ENCODE measurements around the gene RPL5.

Gene RPL5

DNA sequence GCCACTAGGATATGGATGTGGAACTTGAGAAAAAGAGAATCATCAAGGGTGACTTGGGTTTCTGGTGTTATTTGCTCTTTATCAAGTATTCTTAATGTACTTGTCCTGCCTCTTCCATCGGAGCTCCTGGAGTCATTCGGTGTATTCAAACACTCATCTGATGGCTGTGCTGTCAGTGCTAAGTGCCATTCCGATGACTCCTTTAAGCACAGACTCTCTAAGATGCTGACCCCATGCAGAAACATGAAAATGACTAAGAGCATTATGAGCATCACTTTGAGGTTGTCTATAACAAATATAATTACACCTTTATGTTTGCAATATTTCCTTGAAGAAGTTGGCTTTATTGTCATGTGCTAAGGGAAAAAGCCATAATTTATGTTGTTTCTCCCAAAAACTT, 11.3 kb upstream of the RPL5 start:
- DNase-seq: no peak

DNA sequence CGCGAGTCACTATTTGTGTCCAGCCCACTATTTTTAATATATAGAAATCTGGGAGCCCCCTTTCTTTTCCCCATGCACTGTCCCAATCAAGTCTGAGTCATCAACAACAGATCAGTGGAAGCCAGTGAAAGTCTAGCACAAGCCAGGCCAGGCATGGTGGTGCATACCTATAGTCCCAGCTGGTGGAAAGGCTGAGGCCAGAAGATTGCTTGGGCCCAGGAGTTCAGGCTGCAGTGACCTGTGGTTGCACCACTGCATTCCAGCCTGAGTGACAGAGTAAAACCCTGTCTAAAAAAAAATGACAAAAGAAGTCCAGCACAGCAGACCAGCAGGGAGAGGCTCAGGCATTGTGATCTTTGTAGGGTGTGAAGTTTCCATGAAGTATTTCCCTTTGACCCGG, 9.0 kb upstream of the RPL5 start:
- no peak for DNase-seq

DNA sequence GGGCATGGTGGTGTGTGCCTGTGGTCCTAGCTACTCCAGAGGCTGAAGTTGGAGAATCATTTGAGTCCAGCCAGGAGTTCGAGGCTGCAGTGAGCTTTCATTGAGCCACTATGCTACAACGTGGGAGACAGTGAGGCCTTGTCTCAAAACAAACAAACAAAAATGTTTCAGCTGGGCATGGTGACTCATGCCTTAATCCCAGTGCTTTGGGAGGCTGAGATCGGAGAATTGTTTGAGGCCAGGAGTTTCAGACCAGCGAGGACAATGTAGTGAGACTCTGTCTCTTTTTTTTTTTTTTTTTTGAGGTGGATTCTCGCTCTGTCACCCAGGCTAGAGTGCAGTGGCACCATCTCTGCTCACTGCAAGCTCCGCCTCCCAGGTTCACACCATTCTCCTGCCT, 5.0 kb upstream of the RPL5 start:
- no peak for DNase-seq

DNA sequence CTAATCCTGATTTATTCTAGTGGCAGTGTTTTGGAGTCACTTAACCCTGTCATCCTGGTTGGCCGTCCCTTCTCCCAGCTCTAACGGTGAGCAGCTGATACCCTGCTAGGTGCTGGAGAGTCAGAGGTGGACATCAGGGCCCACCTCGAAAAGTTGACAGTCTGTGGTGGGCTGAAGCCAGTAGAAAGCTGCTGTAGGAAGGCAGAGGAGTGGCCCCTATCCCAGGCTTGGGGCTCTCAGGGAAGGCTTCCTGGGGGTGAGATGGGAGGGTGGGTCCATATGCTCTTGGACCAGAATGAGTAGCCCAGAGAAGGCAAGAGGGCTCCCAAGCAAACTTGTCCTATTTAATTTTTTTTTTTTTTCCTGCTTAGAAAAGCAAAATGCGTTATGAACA, 475 bp upstream of the RPL5 start:
- no peak for DNase-seq

DNA sequence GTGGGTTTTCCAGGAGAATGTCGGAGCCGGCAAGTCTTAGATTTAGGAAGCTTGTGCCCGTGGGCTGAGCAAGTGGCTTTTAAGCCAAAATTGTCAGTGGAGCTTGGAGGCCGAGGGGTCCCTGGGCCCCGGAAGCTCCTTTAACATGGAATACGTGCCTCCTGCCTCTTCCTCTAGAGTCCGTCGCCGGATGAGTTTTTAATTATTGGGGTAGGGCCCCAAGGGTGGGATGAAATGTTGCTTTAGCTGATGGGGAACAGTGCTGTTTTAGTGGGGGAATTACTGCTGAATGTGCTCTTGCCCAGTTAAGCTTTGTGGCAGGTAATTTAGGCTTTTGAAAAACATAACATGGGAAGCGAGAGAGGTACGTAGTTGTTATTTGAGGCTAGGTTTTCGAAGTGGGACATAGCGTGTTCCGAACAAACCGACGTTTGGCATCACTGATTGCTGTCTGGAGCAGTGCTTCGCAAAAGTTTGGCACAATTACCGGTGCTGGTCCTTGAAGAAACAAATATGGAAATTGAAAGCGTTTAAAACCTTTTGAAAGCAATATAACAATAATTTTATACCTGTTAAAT, 786 bp downstream of the RPL5 start:
- no peak for DNase-seq

DNA sequence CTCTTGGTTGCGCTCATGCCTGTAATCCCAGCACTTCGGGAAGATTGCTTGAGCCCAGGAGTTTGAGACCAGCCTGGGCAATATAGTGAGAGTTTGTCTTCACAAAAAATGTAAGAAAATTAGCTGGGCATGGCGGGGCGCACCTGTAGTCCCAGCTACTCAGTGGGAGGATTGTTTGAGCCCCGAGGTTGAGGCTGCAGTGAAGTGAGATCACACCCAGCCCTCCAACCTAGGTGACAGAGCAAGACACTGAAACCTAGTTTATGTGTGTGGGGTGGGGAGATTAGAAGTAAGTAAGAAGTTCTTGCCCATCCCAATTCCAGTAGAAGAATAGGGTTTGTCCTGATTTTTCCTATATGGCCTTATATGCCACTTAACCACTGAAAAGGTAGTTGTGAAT, 2.0 kb downstream of the RPL5 start:
- DNase-seq: no peak

DNA sequence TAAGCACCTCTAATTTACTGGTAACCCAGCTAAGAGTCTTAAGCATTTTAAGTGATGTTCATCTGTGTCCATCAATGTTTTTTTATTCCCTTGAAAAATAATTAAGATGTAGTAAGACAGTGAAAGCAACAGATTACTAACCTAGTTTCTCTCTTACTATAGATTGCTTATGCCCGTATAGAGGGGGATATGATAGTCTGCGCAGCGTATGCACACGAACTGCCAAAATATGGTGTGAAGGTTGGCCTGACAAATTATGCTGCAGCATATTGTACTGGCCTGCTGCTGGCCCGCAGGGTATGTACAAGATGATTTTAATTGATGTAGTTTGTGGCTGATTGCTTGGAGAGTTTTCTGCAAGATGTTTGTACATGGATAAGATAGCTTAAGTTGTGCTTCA, 2.8 kb downstream of the RPL5 start:
- DNase-seq: no peak

DNA sequence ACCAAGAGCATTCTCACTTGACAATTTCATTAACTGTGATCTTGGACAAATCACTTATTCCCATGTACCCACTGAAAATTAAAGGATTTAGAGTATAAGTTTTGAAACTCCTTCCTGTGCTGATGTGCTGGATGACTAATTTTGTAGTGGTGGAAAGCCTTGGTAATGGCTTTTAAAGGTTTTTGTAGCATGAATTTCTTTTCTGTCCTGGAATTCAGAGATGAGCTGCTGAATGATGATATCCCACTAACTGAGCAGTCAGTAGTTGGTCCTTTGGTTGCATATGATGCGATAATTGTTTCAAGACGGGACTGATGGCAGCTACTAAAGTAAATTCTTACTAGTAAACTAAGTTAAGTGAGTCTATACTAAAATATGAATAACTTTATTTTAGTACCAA, 5.2 kb downstream of the RPL5 start:
- DNase-seq: no peak

DNA sequence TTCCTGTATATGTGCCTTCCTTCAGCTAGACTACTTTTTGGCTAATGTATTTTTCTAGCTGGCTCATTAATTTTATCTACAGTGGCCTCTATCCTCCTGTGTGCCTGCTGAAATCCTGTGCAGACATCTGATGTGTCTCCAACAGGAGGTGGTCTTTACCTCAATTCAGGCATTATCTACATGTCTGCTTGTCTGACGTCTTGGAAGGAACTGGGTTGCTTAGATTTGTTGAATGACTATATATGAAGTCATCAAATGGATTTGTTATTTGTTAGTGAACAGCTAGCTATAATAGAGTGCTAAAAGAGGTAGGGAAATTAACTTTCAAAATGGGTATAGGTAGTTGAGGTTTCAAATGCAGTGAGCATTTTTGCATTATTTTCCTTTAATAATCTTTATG, 6.7 kb downstream of the RPL5 start:
- DNase-seq: no peak

DNA sequence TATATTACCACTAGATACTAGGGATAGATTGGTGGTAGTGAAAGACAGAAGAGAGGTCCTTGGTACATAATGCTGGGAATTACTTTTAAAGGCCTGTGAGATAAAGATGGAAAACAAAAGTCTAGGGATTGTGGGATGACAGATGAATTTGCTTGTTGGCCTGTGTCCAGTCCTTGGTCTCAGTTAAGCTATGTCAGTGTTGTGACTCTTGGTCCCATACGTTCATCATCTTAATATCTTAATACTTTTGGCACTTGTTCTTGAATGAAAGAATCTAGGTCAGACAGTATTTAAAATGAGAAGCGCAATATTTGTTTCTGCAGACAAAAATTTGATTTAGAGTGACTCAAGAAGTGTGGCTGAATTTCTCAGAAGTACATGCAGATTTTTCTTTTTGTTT, 7.6 kb downstream of the RPL5 start:
- DNase-seq: no peak

DNA sequence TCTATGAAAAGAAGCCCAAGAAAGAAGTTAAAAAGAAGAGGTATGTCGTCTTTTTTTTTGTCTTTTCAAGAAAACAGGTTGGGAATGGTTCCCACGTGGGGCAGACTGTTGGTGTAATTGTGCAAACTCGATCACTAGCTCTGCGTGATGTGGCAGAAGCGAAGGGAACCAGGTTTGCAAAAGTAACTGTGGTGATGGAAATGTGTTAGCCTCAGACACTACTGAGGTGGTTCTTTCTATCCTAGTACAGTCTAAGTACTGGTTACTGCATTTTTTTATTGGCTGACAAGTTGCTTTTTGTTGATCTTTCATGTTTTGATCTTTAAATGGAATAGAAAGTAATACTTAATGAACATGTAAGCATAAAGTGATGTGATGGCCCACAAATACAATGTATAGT, 8.8 kb downstream of the RPL5 start:
- no peak for DNase-seq

DNA sequence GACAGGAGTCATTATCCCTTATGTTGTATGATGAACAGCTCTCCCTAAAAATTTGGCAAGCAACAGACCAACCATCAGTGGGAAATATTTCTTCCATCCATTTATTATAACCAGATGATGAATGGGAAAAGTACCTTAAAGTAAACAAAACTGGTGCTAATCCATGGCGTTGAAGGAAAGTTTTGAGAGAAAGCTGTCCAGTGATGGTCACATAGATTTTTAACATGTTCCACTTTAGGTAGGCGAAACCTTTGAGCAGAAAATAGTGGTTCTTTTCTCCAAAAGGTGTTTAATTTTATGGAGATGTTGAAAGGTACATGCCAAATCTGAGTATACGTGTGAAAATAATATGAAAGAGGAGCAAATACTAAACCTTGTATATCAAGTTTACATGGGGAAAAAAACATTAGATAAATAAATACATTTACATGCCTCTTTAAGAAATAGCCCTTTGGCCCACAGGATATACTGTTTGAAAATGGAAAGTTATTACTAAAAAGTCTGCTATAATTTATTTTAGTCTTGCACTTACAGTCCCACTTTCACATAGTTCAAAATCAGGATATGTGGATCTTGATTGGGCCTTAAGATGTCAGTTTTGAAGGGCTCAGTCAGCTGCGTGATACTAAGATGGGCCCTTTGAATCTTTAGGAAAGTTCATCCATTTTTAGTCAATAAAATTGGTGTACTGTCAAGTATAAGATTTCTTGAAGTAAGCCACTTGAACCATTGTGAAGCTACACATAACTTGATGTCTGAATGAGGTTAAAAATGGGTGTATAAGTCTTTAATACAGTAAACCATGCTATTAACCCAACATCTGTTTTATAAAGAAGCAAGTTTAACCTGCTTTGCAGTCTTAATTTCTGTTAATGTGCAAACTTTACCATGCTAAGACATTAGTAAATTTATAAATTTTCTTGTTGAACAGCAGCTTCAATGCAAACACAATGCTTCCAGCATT, 10.5 kb downstream of the RPL5 start:
- DNase-seq: no peak

DNA sequence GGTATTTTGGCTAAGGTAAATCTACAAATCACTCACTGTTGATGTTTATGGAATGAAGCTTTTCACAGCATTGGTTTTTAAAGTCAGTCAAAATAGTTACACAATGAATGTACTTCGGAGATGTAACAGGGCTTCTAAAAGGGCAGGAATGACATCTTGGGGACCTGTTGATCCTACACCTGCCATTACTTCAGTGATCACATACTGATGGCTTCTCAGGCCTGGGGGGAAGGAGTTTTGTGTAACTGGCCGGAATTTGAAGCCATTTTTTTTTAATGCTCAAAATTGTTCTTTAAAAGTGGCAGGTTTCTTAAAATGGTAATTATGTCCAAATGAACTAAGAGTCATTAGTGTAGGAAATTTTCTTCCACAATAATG, 11.2 kb downstream of the RPL5 start:
- no peak for DNase-seq

DNA sequence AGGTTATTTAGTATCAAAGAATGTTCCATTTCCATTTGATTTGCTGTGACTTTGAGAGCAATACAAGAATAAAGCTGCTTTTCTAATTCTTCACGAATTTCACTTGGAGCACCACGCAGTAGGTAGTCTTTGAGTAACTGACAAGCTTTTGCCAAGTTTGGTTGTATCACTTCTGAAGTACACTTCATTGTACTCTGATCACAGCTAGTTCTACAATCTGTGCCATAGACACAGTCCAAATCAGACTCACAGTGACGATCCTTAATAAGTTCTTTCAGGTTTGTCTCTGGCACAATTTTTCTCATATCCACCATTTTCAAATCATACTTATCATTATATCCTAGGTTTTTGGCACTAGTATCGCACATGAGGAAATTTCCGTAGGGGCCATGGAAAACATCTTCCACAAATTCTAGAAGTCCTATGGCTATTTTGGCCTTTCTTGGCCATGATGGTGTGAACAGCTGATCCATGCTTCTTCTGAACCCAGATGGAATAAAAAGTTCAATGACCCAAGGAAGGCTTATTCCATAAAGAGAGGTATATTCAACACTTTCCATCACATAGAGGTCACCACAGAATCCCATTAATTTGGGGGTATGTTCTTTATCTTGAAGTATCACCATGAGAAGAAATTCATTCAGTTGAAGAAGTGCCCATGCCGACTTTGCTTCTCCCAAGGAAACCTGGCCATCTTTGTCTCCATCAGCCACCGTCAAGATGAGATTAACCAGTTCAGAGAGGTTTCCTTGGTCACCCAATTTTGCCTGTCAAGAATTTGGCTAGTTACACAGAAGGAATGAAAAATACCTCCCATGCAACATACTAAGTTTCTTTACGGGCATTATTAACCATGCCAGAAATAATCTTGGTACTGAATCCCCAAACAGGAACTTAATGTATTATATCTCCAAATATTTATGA, 11.9 kb downstream of the RPL5 start:
- no peak for DNase-seq

DNA sequence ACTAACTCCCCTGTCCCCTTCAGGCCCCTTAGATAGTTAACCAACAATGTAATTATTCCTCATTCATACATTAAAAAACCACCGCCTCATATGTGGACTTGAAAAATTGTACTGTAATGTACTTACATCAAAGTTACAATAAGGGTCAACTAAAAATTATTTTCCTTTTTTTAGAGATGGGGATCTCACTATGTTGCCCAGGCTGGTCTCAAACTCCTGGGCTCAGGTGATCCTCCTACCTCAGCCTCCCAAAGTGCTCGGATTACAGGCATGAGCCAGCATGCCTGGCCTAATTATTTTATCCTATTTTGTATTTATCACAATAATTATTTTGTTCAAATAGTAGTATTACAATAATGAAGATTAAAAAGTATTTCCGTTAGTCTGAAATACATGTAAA, 12.6 kb downstream of the RPL5 start:
- DNase-seq: no peak

DNA sequence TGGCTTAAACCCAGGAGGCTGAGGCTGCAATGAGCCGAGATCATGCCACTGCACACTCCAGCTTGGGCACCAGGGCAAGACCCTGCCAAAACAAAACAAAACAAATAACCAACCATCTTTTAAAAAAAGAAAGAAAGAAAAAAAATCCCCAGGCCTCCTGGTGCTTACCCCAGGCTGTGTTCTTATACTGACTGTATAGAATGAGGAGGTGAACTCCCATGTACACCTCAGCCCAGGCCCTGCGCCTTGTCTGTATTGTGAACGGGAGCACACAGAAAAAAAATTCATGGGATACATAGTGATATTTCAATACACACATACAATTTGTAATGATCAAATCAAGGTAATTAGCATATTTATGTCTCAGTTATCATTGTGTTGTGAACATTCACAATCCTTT, 14.1 kb downstream of the RPL5 start:
- no peak for DNase-seq

DNA sequence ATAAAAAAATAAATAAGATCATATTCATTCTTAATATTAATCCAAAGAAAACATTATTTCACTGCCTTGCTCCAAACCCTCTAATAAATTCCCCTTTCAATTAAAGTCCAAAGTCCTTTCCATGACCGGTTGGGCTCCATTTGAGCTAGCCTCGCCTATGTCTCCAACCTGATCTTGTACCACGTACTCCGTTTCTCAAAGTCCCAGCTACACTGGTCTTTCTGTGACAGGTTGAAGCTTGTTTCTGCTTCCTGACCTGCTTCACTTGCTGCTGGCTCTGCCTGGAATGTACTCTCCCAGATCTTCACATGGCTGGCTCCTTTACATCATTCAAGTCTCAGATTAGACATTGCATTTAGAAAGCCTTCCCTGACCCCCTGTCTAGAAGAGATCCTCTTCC, 16.4 kb downstream of the RPL5 start:
- no peak for DNase-seq

DNA sequence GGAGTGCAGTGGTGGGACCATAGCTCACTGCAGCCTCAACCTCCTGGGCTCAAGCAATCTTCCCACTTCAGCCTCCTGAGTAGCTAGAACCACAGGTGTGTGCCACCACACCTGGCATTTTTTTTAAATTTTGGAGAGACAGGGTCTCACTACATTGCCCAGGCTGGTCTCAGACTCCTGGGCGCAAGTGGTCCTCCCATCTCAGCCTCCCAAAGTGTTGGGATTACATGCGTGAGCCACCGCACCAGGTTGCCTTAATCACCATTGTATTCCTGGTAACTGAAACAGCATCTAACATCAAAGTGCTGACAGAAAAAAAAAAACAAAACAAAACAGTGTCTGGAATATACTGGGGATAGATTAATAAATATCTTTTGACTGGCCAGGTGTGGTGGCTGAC, 18.2 kb downstream of the RPL5 start:
- DNase-seq: no peak

DNA sequence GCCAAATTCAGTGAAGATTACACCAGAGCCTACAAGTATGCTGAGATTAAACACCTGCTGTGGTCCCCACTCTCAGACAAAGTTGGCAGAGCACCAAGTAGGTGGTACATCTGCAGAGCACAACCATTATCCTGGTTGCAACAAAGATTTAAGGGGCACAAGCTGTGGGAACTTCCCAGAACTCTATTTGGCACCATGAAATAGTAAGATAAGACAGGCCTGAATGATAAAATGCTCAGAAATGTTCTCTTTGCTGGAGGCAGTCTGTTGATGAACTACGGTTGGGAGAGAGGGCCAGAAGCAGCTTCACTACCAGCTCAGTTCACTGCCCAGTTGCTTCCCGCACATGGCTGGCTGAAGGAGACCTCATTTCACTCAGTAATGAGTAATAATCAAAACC, 19.9 kb downstream of the RPL5 start:
- DNase-seq: no peak

DNA sequence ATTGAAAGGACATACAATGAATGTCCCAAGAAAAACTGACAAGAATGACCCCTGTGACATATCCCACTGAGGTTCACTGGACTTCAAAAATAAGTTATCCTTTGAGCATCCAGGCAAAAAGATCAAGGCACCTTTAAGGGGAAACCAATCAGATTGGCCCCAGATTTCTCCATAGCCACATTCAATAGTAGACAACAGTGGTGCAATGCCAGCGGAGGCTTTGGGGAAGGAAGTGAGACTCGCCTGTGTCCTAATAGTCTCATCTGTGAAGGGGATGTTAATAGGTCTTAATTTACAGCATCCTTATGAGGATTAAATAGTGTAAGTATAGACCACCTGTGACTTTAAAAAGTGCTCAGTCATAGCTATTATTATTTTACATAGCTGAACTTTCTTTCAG, 21.5 kb downstream of the RPL5 start:
- DNase-seq: no peak

DNA sequence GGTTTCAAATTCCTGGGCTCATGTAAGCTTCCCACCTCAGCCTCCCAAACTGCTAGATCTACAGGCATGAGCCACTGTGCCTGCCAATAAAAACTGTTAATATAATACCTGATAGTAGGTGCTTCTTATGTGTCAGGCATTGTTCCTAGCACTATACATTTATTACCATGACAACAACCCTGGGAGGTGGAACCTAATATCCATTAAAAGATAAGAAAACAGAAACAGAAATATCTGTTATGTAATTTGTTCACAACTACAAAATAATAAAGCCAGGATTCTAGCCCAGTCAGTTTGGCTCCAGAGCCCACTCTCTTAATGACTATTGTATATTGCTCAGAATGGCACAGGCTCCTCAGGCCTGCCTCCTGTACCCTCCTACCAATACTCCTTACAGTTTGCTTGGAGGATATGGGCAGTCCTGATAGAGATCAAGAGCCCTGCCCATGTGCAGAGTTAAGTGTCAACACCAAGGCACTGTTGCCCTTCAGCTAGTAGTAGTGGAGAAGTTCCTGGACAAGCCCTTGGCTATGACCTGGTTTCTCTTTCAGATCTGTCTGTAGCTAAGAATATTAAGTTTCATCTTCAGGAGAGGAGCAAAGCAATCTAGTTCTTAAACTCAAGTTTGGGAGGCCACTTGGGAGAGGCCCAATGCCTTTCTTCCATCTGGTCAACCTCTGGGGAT, 22.4 kb downstream of the RPL5 start:
- DNase-seq: no peak

DNA sequence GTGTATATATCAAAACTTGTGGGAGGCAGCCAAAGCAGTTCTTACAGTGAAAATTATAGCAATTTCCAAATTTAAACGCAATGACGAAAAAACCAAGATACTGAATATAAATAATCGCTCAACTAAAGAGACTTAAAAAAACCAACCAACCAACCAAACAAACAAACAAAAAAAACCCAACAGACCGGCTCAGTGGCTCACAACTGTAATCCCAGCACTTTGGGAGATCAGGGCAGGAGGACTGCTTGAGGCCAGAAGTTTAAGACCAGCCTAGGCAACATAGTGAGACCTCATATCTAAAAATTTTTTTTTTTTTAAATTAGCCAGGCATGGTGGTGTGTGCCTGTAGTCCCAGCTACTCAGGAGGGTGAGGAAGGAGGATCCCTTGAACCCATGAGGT, 23.4 kb downstream of the RPL5 start:
- DNase-seq: no peak

DNA sequence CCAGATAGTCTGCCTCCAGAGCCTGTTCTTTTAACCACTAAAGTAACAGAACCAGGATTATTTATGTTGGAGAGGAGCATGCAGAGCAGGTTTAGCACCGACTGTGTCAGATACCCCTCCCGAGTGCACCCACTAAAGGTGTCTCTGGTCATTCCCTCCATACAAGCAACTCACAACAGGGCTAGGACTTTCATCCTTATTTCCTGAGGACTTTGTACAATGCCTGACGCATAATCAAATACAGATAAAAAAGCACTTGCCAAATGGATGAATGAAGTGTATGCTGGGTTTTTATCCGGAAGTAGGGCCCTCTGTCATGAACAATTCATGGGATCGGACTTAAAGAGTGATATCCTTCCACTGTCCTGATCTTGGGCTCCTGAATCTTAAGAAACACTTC, 26.0 kb downstream of the RPL5 start:
- DNase-seq: no peak

Data from NCI-H1930 (cell line).